AG10803 (cell line): ENCODE measurements around the gene RPL34.

Source experiments
- DNase-seq: peaks from one replicate; pipeline ENCODE4 v3.0.0; 2010; ENCODE audit warnings: low read depth
- H3K4me3 ChIP-seq: 2 replicates; pipeline ENCODE4 v1.5.1; 2011; ENCODE audit warnings: mild to moderate bottlenecking, low read length, control low read depth
- TF ChIP-seq, protein P1 (sequence below): conservative IDR thresholded peaks from 2 replicates; pipeline ENCODE4 v1.5.1; 2011; ENCODE audit warnings: mild to moderate bottlenecking, low read length, control low read depth, inconsistent platforms

Gene RPL34

GRCh38 chr4:108646706-108647105 is 26.3 kb downstream of the RPL34 start:
- TF ChIP-seq, protein P1, sequence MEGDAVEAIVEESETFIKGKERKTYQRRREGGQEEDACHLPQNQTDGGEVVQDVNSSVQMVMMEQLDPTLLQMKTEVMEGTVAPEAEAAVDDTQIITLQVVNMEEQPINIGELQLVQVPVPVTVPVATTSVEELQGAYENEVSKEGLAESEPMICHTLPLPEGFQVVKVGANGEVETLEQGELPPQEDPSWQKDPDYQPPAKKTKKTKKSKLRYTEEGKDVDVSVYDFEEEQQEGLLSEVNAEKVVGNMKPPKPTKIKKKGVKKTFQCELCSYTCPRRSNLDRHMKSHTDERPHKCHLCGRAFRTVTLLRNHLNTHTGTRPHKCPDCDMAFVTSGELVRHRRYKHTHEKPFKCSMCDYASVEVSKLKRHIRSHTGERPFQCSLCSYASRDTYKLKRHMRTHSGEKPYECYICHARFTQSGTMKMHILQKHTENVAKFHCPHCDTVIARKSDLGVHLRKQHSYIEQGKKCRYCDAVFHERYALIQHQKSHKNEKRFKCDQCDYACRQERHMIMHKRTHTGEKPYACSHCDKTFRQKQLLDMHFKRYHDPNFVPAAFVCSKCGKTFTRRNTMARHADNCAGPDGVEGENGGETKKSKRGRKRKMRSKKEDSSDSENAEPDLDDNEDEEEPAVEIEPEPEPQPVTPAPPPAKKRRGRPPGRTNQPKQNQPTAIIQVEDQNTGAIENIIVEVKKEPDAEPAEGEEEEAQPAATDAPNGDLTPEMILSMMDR = no peak
- no peak overlapping the region for H3K4me3 ChIP-seq
- DNase-seq = no peak

DNA sequence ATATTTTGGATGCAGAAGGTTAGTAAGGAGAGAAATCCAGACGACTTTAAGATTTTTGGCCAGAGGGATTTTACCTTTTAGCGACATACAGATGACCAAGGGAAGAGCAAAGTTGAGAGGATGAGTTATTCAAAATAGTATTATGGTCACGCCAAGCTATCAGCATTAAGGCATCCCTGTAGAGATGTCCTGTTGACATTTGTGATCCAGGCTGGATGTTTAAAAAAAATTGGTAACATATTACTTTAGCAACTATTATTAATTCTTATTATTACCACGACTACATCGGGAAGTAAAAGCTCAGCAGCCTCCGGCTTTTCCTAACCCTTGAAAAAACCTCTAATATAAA is 29.5 kb downstream of the RPL34 start:
- TF ChIP-seq, protein P1 = no peak
- DNase-seq = no peak
- peak overlapping the region; percentile 41 for H3K4me3 ChIP-seq

DNA sequence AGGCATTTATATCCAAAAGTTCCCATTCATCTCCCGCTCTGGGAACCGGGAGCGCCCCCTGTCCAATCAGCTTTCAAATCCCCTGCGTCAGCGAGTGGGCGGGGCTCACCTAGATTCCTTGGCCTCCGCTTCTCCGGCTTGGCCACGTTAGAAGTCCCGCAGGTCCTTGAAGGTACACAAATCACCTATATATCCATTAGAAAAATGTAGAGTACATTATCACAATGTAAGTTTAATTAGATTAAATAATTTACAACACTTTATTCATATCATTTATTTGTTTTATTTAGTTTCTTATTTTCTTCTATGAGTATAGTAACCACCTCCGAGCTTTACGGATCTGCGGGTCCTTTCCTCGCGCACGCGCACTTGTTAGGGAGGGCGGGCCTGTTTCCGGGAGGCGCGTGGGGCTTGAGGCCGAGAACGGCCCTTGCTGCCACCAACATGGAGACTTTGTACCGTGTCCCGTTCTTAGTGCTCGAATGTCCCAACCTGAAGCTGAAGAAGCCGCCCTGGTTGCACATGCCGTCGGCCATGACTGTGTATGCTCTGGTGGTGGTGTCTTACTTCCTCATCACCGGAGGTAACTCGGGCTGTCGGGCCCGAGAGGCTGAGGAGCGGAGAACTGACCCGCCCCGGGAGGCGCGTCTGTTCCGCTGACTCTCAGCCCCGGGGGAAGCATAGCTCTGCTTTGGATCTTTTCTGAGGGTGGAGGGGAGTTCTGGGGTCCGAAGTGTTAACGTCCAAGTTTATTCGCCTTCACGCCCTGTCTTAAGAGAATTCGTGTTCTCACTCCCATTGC is 30.0 kb downstream of the RPL34 start, which contains the start of gene OSTC:
TSS of gene OSTC (plus strand) at position 388 of the 802 bp plus-strand sequence. CDS start at position 445, 57 bp downstream.
- H3K4me3 ChIP-seq = peak within 1 kb of the TSS; percentile 77
- DNase-seq = peak; percentile 97
- TF ChIP-seq, protein P1 = peak; percentile 32; the same call in 1 of the 2 replicates

DNA sequence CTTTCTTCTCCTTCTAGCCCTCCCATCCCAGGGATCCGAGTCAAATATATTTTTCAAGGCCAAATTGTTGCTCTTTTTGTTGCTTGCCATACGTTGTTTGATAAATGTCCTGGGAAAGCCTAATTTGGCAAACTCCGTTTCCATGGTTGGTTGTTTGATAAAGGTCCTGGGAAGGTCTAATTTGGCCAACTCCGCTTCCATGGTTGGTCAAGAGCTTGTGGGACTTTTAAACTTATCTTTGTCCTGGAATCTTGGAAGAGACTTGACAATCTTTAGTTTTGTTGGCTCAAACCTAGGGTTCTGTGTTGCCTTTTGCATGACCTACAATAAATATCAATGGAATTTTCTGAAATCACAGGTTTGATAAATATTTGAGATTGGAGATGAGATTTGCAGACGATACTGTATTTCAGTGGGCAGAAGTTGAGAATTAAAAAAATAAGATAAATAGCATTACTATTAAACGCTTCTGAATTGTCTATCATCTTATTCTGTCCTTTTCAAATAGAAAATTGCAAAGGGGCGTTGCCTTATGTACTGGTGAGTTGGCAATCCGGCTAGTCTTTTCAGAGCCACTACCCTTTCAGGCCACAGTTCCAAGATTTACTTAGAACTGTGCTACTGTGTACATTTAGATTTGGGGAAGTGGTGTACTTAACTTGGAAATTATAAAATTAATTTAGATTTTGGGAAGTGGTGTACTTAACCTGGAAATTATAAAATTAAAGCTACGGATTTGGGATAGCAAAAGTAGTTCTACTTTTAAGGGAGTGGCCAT is 30.8 kb downstream of the RPL34 start:
- TF ChIP-seq, protein P1 = no peak
- H3K4me3 ChIP-seq = peak overlapping the region; percentile 77
- peak; percentile 70 for DNase-seq

DNA sequence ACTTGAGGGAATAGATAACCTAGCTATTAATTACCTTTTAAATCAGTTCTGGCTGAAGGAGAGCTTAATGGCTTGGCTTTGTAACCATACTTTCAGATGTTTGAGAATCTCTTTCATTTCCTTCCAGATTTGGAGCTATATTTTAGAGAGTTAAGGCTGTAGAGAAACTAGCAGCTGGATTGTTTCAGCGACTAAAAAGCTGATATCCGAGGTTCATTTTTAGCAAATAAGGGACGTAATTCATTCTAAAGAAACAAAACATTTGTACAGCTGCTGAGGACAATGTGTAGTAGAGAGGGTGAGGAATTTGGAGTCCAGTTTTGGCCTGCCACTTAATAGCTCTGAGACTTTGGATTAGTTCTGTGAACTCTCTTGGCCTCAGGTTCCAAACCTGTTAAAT is 42.3 kb downstream of the RPL34 start:
- TF ChIP-seq, protein P1 = no peak
- DNase-seq = no peak
- H3K4me3 ChIP-seq = no peak overlapping the region

- DNase-seq = no peak
- no peak overlapping the region for H3K4me3 ChIP-seq
- TF ChIP-seq, protein P1 = no peak
Measured at GRCh38 chr4:108674356-108674977, 54.1 kb downstream of the RPL34 start.
